GM11168 (cell line): ENCODE data around the gene MSGN1.

Experiments used
- in situ Hi-C: fragments of 300-500 bp; cut with MboI; formaldehyde crosslinking; loops from one replicate; pipeline ENCODE4 v1.12.0; 2022; ENCODE audit warnings: low sequenced_read_pairs; ENCODE audit not compliant: unreplicated experiment

The MSGN1 gene

GRCh38 chr2:17839959-17840358 lies 23.7 kb downstream of the MSGN1 start:
- in situ Hi-C loops: loop anchor here (10.0 to 25.0 kb wide), 2 partner anchors 55 to 322 kb away; no protein-coding TSS in a partner anchor

DNA sequence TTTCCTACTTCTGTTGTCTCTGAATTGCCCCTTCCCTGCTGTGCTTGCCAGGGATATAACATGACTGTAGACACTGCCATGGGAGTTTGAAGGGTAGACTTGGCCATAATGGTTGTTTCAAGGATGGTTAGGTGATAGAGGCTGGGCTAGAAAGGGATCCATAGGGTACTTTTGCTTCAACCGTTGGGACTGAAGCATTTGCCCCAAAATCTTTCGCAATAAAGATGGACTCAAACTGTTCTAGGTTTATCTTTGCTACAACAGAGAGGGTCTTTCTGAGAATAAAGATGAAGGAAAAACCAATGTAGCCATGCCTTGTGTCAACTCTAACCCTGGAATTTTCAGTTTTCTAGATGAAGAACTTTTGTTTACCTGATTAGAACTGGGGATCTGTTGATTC lies 27.2 kb downstream of the MSGN1 start:
- in situ Hi-C loops: loop anchor here (25.0 kb wide), 1 partner anchor 319 kb away; no protein-coding TSS in a partner anchor

GRCh38 chr2:17845806-17846205 lies 29.5 kb downstream of the MSGN1 start:
- in situ Hi-C loops: loop anchor here (25.0 kb wide), 1 partner anchor 316 kb away; no protein-coding TSS in a partner anchor

DNA sequence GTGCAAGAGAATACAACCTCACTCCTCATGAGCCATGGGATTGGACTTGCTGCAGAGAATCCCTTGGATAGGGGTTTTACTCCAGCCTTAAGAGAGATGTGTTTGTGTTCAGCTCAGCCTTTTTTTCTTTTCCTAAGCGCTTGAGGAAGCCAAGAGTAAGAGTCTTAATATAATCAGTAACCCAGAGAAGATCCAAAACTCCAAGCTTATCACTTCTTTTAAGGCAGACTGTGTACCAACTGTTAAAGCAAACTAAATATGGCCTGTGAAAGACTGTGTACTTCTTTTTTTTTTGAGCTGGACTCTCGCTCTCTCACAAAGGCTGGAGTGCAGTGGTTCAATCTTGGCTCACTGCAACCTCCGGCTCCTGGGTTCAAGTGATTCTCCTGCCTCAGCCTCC lies 30.4 kb downstream of the MSGN1 start:
- in situ Hi-C loops: loop anchor here (25.0 kb wide), 1 partner anchor 316 kb away; no protein-coding TSS in a partner anchor

- in situ Hi-C loops: loop anchor here (25.0 kb wide), 1 partner anchor 315 kb away; no protein-coding TSS in a partner anchor
Observed at GRCh38 chr2:17847236-17847635, 31.0 kb downstream of the MSGN1 start.

GRCh38 chr2:17849275-17849674 lies 33.0 kb downstream of the MSGN1 start:
- in situ Hi-C loops: loop anchor here (25.0 kb wide), 1 partner anchor 313 kb away; no protein-coding TSS in a partner anchor

DNA sequence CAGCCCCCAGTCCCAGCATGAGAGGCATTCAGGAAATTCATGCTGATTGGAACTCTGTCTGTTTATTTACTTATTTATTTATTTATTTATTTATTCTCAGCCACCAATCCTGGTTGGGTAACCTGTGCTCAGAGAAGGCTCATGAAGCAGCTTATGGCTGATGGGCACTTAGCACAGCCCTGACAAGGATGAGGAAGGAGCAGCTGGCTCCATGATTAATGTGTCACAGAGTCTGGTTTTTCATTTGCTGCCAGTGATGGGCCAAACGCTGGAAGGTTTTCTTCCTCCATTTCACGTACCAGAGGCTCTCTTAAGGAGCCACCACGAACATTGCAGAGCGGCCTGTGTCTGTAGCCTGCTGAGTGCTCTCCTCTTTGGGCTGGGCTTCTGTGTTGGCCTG lies 33.9 kb downstream of the MSGN1 start:
- in situ Hi-C loops: loop anchor here (10.0 kb wide), 1 partner anchor 525 kb away; no protein-coding TSS in a partner anchor

DNA sequence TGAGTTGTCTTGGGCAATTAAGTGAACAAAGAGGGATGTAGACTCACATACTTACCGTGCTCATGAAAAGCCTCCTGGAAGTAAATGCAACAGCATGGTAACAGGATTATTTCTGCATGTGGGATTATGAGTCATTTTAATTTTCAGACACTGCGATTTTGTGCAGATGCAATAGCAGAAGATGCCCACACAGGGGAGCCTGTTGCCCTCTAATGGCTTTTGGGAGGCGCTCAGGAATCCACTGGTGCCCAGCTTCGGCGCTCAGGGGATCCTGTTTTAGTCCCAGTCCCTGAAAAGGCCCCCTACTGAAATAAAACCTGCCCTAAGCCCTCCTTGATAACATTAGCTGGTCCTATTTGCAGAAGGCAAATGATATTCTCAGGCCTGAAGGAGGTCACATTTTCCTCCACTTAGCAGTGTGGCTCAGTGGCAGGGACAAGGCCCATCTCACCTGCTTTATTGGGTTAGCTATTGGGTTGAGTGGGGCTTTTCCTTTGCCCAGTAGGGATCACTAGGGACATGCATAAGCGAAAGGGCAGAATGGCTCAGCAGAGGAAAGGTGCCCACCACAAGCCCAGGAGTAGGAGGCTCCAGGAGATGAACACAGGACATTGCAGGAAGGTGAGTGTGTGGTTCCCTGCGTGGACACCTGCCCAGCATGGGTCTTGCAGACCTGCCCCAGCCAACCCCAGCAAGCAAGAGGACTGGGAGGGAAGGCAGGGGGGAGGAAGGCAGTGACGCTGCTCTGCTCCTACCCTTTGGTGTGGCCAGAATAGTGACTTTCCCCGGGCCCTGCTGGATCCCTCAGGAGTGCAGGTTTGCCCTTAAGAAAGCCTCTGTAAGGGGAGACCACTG lies 35.7 kb downstream of the MSGN1 start:
- in situ Hi-C loops: loop anchor here (10.0 kb wide), 1 partner anchor 523 kb away; no protein-coding TSS in a partner anchor

DNA sequence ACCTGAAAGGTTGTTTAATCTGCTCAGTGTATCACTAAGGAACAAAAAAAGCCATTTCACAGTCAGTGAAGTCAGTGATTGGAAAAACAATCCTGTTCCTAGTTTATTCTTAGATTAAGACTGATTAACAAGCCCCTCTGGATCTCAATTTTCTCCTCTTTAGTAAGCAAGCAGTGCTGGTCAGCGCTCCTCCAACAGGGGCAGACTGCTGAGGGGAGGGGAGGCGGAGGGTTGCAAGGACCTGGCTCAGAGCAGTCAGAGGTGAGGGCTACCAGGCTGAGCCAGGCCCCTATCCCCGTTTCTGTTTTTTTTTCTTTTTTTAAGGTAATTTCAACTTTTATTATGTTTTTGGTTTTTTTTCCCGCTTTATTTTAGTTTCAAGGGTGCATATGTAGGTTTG lies 37.5 kb downstream of the MSGN1 start:
- in situ Hi-C loops: loop anchor here (10.0 kb wide), 1 partner anchor 521 kb away; no protein-coding TSS in a partner anchor

GRCh38 chr2:17857021-17857420 lies 40.8 kb downstream of the MSGN1 start:
- in situ Hi-C loops: loop anchor here (10.0 kb wide), 1 partner anchor 518 kb away; no protein-coding TSS in a partner anchor

GRCh38 chr2:17858064-17858463 lies 41.8 kb downstream of the MSGN1 start:
- in situ Hi-C loops: loop anchor here (10.0 kb wide), 1 partner anchor 517 kb away; no protein-coding TSS in a partner anchor

DNA sequence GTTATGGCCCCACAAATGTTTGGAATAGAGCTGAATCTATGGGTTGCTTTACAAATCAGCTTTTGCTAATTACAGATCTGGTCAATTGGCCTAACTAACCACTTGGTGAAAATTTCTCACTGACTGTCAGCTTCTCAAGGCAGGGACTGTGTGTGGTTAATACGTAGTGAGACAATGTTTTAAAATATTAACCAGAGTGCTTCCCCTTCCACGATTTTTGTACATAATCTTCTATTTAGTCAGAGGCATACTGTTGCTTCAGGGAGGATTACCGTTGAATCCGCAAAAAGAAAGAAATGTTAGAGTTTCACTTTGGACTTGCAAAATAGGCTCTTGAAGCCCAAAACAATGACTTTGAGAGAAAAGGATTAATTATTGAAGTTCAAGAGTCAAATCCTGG lies 47.3 kb downstream of the MSGN1 start:
- in situ Hi-C loops: no loop called here

- in situ Hi-C loops: no loop called here
Observed at GRCh38 chr2:17864676-17865075, 48.4 kb downstream of the MSGN1 start.

GRCh38 chr2:17867133-17867532 lies 50.9 kb downstream of the MSGN1 start:
- in situ Hi-C loops: no loop called here
